Esophagus squamous epithelium (tissue), 4 donors: ENCODE results near the gene MINDY2.

Source experiments
- POLR2A ChIP-seq, 4 donors: fragments of 450-650 bp; IDR thresholded peaks; one replicate each; pipeline ENCODE4 v1.6.1; 2017; ENCODE audit warnings: antibody characterized with exemption in 4 of 4, mild to moderate bottlenecking in 4 of 4, moderate library complexity in 3 of 4
- TF ChIP-seq, protein P1 (sequence below), 6 experiments: fragments of 450-650 bp in 4 of 6; fragments of 200-600 bp in 2 of 6; sonication (generic) in 2 of 6; IDR thresholded peaks; one replicate each; pipeline ENCODE4 v1.5.1; 2016 to 2019; ENCODE audit warnings: antibody characterized with exemption in 6 of 6, mild to moderate bottlenecking in 4 of 6, moderate library complexity in 4 of 6

DNA sequence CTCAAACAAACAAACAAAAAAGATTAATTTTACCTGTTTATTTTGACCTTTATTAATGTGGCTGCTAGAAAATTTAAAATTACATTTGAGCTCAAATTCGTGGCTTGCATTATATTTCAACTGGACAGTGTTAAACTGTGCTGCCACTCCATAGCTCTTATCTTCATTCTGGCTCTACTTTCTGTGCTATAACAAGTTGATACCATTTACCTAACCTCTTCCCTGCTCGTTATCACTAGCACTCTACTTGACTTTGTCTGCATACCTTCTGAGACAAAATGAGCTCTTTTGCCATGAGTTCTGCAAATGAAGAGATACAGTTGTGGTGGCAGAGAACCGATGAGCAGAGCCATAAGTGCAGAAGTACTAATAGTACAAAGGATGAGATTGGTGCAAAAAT lies 26.4 kb downstream of the MINDY2 start:
- TF ChIP-seq, protein P1, sequence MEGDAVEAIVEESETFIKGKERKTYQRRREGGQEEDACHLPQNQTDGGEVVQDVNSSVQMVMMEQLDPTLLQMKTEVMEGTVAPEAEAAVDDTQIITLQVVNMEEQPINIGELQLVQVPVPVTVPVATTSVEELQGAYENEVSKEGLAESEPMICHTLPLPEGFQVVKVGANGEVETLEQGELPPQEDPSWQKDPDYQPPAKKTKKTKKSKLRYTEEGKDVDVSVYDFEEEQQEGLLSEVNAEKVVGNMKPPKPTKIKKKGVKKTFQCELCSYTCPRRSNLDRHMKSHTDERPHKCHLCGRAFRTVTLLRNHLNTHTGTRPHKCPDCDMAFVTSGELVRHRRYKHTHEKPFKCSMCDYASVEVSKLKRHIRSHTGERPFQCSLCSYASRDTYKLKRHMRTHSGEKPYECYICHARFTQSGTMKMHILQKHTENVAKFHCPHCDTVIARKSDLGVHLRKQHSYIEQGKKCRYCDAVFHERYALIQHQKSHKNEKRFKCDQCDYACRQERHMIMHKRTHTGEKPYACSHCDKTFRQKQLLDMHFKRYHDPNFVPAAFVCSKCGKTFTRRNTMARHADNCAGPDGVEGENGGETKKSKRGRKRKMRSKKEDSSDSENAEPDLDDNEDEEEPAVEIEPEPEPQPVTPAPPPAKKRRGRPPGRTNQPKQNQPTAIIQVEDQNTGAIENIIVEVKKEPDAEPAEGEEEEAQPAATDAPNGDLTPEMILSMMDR (IDR thresholded peaks at IDR 0.05): no peak
- no peak for TF ChIP-seq POLR2A (IDR thresholded peaks at IDR 0.05)
